Measurements from ENCODE around the gene FAM9A. TPM values are rescaled to one million over a fixed set of nuclear protein-coding genes. Genes with fewer than 3 reads are reported as not detected.
A peak's percentile ranks its signal among the peaks of the same experiment; 100 is the strongest.

Gene FAM9A
- not detected in 2 replicates for total RNA-seq
- not detected for polyA plus RNA-seq (2012)

DNA sequence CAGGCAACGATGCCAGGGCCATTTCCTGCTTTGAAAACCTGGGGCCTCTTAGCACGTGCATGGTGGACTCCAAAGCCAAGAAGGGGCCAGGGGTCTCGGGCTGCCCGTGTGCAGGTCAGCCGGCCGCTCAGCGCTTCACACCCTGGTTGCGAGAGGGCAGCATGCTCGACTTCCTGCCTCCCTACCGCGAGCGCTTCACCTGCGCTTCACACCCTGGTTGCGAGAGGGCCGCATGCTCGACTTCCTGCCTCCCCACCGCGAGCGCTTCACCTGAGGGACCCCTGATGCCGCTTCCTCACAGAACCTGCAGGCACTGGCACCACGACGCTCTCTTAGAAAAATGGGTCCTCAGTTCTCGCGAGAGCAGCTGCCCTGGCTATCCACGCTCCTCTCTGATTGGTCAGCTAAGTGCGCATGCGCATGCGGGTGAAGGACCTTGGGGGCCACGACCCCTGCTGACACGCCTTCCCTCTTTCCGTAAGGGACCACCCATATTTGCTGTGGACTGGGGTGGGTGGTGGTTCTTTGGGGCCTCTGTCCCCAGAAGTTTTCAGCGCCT, at the start of gene FAM9A:
Gene FAM9A, minus strand, starts transcription at position 343 of the 559 bp plus-strand sequence. CDS start 1,212 bp downstream, outside the sequence.
- no peak for DNase-seq (ENCODE audit: low read depth)

DNA sequence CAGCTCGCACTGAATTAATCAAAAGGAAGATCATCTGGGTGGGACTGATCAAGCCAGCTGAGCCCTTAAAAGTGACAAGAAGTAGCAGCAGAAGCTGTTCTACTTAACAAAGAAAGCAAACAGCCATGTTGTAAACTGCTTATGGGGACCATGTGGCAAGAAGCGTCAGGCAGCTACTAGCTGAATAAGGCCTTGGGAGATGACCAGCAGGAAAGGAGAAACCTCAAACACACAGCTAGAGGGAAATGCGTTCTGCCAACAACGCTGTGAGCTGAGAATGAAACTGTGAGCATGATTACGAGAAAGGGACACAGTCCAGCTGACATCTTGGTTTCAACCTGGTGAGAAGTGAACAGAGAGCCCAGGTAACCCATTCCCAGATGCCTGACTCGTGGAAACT, 49.3 kb upstream of the FAM9A start:
- DNase-seq (ENCODE audit: low read depth) = no peak

DNA sequence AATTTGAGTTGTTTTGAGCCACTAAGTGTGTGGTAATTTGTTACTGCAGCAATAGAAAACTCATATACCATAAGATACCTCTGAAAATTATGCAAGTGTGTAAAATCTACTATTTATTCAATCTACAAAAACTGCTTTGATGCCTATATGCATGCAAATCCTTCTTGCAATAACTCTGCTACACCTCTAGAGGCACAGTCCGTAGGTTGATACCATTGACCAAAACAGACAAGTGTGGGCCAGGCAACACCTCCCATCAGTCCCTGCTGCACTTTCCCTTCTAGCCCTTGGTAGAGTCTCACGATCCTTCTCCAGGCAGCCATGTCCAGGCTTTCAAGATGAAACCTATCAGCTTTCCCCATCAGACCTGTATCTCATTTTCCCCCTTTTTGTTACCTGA, 48.8 kb upstream of the FAM9A start:
- DNase-seq (ENCODE audit: low read depth) = no peak

DNA sequence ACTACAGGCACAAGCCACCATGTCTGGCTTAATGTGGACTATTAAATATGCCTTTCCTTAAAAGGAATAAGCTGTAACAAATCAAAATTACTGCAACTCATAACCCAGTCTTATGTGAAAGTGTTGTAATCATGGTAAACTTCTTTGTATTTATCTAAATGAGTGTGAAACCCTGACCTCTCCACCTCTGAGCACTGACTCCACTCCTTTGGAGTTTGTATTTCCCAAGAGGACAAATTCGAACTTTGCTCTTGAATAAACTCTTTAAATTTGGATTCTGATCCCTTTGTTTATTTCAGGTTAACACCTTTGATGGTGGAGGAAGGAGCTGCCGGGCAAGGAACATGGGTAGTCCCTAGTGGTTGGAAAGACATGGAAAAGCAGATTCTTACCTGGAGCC, 48.3 kb upstream of the FAM9A start:
- DNase-seq (ENCODE audit: low read depth) = no peak

DNA sequence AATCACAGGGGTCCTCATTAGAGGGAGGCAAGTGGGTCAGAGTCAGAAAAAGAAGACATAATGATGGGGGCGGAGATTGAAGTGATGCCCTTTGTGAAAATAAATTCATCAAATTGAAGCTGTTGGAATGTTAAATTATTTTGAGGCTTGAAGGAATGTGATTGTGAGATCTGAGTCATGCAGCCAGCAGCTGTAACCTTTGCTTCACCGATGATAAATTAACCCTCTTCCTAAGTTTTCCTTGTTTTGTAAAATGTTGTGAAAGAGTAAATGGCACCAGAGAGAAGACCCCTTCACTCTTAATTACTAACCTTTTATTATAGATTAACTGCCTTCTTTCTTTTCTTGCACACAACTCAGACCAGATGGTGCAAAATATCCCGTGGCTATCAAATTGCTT, 47.7 kb upstream of the FAM9A start:
- DNase-seq (ENCODE audit: low read depth) = no peak

DNA sequence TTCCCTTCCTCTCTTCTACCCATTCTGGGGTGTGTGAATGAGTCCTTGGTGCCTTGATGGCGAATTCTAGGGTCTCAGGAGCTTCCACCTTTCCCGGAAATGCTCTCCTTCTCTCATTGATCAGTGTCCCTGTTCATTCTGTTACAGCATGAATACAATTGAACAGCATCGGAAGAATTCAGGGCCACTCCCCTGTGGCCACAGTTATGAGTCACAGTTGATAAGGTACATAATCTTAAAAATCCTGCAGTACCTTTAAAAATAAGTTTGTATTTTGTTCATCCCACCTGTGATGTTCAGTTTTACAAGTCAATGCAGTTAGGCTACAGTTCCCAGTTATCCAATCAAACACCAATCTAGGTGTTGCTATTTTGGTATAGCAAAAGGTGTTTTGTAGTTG, 47.3 kb upstream of the FAM9A start:
- DNase-seq (ENCODE audit: low read depth) = no peak

DNA sequence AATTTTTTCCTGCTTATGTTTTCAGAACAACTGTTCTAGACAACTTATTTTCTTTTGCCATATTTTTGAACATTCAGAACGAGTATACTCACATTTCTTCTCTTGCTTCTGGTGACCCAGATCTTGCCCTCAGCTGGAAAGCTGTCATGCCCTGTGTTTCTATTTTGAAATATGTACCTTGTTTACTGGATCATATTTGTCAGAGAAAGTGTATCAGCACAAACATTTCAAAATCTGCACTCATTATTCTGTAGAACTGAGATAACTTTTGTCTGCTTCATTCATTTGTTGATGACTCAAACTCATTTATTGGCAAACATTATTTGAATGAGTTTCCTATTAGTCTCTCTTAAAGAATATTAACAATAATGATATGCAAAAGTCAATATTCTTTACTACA, 46.2 kb upstream of the FAM9A start:
- DNase-seq (ENCODE audit: low read depth) = no peak

DNA sequence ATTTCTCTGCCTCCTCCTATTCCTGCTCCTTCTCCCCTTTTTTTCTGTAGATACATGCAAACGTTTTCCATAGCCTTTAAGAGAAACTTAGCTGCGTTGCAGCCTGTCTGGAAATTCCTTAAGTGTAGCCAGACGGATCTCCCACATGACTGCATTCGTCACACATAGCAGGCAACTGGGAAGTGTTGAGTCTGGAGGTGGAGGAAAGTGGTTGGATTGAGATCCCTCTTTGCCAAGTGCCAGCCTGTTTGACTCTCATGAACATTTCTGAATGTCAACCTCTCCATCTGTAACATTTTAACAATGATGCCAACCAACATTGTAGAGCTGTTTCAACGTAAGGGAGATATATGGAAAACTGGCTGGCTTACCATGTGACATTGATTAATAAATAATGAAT, 45.1 kb upstream of the FAM9A start:
- DNase-seq (ENCODE audit: low read depth) = no peak

DNA sequence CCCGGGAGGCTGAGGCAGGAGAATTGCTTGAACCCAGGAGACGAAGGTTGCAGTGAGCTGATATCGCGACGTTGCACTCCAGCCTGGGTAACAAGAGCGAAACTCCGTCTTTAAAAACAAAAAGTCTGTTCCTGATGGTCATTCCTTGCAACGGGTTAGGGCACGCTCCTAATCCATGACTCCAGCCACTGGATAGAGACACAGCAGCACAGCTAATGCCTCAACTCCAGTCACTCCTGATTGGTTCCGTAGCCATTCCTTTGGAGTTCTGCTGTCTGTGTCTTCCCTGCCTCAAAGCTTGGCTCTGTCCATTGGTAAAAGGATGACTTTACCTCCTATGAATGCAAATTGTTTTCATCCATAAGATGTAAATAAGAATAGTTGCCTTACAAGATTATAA, 44.3 kb upstream of the FAM9A start:
- DNase-seq (ENCODE audit: low read depth) = no peak

DNA sequence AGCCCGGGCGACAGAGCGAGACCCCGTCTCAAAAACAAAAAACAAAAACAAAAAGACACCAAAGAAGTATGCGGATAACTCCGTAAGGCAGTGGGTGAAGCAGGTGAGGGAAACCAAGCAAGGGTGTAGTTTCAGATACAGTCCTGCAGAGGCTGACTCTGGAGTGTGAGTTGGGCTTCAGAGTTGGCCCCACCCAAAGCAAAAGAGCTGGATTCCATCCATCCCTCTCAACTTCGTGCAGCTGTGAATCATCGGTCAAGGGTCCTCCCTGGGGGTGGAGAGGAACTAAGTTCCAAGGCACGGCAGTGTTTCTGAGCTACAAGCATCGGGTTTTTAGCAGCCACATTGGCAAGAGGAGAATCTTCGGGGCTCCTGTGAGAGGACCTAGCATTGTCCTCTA, 43.9 kb upstream of the FAM9A start:
- peak; percentile 5 for DNase-seq (ENCODE audit: low read depth)

DNA sequence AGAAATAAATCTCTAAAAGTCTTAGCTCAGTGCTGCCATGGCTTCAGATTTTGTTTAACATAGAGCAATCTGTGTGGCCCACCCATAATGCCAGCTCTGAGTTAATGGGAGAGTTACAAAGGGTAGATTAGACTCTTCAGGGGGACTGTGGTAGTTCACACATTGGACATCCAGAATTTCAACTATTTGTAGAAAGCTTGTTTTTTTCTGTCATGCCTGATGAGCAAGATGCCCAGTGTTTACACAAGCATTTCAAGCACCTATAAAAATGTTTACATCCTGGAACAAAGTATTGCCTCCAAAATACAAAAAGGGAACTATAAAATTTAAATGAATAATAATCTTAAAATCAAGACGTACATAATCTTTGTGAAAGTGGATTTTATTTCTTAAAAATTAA, 43.0 kb upstream of the FAM9A start:
- no peak for DNase-seq (ENCODE audit: low read depth)

DNA sequence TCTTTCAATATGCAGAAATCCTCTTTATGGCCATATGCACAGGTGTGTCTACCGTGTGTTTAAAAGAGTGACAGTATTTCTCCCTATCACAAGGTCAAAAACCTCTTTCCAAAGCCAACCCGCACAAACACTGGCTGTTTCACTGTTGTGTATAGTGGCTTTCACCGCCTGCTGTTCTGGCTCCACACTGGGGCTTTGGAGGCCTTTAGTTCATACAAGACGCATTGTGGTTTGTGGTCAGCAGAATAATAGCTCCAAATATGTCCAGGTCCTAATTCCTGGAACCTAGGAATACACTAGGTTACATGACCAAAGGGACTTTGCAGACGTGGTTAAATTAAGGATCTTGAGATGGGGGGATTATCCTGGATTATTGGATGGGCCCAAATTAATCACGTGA, 40.7 kb upstream of the FAM9A start:
- peak; percentile 18 for DNase-seq (ENCODE audit: low read depth)

DNA sequence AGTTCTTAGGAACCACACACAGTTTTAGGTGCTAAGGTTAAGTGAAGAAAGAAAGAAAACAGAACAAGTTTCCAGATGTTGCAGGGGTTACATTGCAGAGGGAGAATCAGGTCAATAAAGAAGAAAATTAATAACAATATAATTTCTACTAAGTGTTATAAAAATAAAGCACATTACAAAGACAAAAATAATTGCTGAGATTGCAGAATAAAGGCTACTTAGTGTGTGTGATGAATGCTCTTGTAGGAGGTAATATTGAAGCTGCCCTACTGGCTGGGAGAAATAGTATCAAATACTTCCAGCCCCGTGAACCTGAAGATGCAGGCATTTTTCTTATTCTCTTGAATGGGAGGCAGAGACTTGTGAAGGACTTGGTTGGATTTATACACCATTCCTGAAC, 33.2 kb upstream of the FAM9A start:
- no peak for DNase-seq (ENCODE audit: low read depth)

DNA sequence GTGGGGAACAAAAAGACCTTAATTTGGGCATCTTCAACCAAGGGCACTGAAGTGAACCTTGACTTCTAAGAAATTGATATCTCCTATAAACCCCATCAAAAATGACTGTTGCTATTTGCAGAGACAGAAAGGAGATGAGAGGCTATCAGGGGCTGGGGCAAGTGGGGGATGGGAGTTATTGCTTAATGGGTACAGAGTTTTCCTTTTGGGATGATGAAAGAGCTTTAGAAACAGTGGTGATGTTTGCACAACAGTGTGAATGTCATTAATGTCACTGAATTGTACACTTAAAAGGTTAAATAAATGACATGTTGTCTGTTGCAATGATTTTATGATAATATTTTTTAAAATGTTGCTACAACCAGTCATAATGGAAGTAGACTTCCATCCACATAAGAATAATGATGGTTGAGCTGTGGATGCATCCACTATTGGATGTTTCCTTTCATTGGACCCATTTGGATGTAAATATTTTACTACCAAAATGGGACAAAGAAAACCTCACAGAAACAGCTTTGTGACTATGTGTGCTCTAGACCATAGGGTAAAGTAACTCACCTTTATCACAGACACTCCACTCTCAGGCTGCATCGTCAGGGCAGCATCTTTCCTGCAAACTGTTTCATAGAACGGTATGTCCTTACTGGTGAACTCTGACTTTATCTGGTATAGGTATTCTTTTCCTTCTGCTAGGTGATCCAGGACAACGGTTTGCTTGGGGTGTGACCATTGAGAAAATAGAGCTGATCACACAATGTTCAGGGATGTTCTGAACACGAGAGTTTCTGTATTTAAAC, 31.6 kb upstream of the FAM9A start:
- no peak for DNase-seq (ENCODE audit: low read depth)

DNA sequence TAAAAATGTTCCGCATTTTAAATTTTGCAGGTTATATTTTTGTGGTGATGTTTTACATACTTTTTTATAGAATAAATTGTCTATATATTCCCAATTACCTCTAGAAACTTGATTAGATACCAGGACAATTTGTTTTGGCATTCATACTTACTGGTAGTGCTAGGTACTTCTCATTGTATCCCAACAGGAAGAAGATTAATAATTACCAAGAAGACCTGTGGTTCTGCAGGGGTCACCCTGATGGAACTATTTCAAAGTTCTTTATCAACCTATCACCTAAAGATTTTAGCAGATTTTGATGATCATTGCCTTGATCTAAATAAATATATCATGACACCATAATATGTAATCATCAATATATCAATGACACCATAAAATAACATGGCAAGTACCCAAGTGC, 22.5 kb upstream of the FAM9A start:
- no peak for DNase-seq (ENCODE audit: low read depth)

DNA sequence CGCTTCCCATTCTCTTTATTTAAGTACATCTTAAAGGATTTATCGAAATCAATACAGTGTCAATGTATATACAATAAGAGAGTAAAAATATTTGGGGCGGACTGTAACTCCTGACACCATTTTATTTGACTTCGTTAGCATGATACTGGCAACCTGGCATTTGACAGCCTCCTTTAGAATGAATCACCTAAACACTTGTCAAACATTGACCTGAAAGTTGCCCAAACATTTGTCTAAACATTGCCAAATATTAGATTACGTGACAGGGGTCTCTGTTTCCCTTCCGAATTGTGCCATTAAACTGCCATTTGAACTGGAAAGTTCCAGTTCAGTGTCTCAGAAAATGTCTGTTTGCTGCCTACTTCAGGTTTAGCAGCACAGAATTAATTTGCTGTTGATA, 20.8 kb upstream of the FAM9A start:
- no peak for DNase-seq (ENCODE audit: low read depth)

DNA sequence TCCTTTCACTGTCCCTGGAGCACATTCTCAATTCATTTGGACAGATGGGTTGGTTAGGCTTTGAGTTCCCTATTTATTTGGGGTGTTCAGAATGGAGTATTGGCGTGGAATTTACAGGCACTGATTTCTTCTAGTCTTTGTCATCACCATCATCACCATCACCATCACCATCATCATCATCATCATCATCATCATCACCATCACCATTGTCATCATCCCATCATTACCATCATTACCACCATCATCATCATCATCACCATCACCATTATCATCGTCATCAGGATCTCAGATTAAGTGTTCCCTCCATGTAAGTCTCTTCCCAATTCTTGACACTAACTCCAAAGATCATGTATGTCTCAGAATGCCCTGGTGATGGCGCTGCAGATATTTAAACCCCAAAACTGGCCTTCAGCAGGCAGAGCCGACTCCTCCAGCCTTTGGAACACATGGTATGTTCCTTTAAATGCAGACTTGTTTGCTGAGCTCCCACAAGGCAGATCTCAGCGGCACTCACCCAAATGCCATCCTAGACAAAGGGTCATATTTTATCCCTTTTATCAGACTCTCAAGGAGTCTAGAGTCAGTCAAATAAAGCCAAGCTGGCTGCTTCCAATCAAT, 19.8 kb upstream of the FAM9A start:
- DNase-seq (ENCODE audit: low read depth) = no peak

DNA sequence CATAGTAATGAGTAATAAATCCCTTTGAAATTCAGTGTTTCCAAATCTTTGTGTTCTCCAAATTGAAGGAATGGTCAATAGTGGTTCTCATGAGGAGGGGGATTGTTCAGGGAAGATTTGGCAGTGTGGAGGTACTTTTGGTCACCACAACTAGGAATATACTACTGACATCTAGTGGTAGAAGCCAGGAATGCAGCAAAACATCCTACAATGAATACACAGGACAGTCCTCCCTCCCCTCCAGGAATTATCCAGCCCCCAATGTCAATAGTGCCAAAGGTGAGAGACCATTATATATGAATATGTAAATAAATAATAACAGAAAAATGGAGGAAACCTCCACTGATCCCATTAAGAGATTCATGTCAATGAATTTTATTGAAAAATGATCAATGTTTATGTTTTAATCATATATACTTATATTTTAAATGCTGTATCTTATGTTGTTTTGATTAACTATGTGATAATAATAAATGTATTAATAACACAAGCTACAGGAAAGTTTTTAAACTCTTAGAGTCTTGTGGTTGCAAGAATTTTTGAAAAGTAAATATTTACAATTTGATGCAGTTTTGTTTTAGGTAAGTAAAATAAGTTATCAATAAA, 14.4 kb upstream of the FAM9A start:
- DNase-seq (ENCODE audit: low read depth) = peak; percentile 47

DNA sequence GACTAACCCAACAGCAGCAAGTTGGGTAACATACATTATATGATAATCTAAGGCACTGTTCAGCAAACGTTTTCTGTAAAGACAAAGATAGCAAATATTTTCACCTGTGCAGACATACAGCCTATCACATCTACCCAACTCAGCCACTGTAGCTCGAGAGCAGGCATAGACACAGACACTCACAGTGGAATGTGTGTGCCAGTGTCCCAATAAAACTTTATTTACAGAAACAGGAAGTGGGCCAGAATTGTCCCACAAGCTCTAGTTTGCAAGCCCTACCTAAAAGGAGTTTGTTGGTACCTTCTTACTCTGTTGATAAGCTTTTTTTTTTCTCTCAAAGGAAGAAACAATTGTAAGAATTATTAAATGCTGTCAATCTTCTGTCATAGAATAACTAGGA, 11.9 kb upstream of the FAM9A start:
- no peak for DNase-seq (ENCODE audit: low read depth)

DNA sequence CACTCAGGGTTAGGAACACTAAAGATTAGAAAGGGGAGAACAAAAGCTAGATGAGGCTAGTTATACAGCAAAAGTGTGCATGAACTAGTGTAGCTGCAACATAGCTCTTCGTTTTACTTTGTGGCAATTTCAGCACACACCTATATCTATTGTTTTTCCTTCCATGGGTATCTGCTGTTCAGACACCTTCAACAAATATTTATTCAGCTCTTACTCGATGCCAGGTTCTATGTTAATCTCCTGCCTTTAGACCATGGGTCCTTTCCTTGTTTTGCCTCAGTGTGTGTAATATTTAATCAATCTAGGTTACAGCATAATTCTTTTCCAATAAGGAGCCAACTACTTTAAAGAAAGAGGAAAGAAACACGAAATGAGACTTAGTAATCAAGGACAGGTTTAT, 10.4 kb upstream of the FAM9A start:
- DNase-seq (ENCODE audit: low read depth) = no peak

DNA sequence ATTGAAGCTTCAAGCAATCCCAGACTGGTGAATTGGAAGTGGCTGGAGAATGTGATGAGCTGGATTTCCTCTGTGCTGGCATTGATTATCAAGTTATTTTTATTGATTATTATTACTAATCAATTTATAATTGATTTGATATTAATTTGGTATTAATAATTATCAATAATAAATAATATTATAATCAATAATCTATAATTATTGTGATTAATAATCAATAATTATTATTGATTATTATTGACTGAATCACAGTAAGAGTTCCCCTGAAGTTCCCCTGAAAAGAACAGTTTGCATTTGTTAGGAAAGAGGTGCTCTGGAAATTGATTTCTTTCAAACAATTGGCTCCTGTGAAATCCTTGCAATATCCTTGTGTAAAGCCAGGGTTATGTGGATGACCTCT, 7.5 kb upstream of the FAM9A start:
- DNase-seq (ENCODE audit: low read depth) = no peak

DNA sequence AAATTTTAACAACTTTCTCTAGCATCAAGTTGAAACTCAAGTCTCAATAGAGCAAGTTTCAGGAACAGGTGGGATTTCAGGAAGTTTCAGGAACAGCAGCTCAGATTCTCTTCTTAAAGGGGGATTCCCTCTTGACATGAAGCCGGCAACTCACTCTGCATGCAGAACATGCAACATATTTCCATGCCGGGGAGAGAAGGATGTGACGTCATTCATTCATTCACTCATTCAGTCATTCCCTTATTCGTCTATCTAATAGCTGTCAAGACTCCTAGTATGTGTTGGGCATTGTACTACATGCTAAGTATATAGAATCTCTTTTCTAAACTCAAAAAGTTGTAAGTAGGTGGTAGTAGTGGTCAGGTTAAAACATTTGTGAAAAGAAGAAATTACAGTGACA, 4.8 kb upstream of the FAM9A start:
- DNase-seq (ENCODE audit: low read depth) = no peak
